Anterior cingulate cortex (tissue), 58 donors: Measurements from ENCODE around the gene MRPL18.

Experiments
- DNase-seq, 58 donors: peaks; one replicate each; lab custom pipeline; 2025; lab: John Stamatoyannopoulos, UW

The MRPL18 gene

DNA sequence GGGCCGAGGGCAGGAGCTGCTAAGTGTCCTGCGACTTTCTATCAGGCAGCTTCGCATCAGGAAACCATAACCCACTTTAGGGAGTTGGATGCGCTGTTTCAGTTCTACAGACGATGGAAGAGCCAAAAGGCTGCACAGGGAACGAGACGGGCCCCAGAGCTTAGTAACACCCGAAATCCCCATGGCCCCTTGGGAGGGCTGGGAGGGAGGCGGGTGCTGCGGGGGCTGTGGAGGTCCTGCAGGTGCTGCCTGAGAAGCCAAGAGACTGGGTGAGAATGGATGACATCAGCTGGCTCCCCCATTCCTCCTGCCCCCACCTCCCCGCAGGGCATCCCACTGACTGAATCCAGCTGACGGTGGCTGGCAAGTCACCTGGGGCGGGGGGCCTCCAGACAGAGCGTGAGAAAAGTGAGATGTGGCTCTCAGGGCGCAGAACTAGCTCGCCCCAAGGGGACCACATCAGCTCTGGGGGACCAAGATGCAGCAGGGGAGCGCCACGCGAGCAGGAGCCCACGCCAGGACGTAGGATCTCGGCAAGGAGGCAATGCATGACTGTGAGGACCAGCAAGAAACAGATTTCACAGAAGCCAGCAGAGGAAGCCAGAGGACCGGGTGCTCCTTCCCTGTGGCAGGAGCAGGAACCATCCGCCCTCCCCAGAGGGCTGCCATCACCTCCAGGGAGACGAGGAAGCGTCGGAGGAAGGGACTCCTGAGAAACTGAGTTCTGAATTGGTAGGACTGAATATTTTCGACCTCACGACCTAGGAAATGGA is 46.6 kb downstream of the MRPL18 start:
- no peak for DNase-seq

DNA sequence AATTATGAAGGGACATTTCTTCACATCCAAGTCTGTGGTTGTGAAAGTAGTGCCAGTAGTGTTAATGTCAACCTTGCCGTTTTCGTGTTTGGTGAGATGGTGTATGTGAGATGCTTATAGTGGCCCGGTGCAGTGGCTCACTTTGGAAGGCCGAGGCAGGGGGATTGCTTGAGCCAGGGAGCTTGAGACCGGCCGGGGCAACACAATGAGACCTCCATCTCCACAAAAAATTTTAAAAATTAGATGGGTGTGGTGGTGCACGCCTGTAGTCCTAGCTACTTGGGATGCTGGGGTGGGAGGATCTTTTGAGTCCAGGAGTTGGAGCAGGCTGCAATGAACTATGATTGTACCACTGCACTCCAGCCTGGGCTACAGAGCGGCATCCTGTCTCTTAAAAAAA is 47.2 kb downstream of the MRPL18 start:
- no peak for DNase-seq

DNA sequence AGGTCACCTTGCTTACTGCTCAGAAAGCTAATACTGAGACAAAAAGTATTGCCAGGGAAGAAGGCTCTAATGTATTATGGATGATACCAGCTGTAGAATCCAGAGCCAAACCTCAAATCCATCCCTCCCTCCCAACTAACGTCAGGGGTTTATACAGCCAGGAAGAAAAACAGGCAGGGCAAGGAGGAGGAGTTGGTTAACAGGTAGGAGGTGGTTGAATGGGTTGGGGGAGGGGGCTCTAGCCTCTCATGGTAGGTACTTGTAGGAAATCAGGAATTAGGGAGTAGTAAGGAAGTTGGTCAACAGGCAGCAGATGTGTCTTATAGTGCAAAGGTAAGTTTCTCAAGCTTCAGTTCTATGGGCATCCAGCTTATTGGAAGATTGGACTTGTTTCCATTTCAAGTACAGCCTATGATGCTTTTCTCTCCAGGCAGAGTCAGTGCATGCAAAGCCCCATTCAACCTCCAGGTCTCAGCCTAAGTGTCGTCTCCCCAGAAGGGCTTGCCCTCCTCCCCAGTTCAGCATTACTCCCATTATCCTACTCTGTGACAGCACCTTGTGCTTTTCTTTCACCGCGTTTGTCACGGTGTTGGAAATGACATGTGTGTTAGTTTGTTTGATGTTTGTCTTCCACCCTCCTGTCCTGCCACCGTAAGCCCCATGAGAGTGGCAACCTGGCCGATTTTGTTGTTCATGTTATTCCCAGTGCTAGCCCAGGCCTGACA is 47.9 kb downstream of the MRPL18 start:
- DNase-seq: no peak

DNA sequence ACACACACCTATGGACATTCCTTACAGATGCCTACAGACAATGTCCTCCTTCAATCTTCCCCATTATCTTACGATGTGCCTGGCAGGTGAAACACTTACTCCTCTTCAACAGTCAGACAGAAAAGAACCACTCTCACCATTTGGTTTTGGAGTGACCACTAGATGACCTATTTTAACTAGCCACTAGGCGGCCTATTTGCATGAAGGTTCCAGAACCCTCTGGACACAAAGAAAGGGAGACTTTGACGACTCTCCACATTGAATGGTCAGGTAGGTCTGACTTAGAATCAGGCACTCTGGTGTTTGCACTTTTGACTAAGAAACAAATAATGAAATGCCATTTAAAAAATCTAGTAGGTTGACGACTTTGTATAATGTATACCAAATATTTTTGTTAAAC is 51.8 kb downstream of the MRPL18 start:
- no peak for DNase-seq

DNA sequence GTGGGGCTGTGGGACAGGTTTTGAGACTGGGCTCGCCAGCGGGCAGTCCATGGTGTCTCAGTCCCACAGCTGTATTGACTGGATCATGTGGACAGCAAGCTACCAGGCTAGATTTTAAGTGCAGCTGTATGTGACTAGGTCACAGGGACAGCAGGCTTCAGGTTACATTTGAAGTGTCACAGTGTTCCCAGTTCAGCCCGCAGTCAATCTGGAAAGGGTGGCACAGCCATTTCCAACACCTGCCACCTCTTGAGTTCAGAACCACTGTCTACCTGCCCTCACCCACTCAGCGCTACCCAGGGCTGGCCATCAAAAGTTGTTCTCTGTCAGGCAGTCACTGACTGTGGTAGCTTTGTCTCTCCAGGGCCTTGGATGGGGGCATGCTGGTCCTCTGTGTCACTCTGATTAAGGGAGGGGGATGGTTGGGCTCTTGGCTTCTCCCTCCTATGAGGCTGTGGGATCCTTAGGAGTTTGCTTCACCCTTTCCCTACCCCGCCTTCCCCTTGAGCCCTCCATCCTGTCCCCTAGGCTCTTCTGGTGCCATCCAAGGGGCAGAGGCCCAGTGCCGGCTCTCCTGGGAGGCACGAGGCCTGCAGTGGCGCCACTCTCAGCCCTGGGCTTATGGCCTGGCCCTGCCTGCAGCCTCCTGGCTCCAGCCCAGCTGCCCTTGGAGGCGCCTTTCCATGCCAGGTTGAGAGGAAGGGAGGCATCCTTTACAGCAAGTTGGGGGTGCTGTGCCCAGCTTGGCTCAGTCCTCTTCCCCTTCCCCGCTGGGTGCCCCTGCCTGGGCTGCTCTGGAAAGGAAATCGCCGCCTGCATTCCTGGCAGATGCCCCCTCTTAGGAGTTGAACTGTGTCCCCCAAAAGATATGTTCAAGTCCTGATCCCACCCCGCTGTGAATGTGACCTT is 54.7 kb downstream of the MRPL18 start:
- no peak for DNase-seq
